Measurements from ENCODE around the gene MT1B.
A peak's percentile ranks its signal among the peaks of the same experiment; 100 is the strongest.

MT1B gene

DNA sequence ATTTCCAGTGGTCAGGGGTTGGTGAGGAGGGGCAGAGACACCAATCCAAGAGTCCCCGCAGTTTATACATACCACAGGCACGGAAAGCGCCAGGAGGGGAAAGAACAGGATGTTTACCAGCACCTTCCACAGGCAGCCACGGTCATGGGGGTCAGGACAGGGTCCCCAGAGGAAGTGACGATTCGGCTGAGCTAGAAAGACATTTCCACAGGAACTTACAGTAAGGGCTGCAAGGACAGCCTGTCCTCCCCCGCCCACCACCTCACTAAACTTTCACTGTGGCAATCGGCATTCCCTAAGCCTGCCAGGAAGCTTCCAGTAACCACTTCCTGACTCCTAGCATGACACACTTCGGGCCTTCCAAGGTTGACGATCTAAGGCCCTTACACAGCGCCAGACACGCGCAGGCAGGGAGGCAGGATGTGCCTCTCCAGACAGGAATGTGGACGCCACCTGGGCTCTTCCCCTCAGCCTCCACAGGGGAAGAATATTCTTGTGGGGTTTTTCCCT, 44.5 kb upstream of the MT1B start:
- Mint-ChIP-seq H3K9me3 (no peaks in the 10 kb centered on the region), H3K36me3 (ENCODE audit: low read depth) (no peaks in the 10 kb centered on the region), H3K27me3 (ENCODE audit: low read depth, poor library complexity) (peaks cover 57% of the 10 kb centered on the region), H3K4me3 (peak overlapping the region; percentile 11), H3K4me1 (peaks cover 63% of the 10 kb centered on the region), H3K27ac (peak overlapping the region; percentile 81)
- no peak for DNase-seq
- TF ChIP-seq, protein P1, sequence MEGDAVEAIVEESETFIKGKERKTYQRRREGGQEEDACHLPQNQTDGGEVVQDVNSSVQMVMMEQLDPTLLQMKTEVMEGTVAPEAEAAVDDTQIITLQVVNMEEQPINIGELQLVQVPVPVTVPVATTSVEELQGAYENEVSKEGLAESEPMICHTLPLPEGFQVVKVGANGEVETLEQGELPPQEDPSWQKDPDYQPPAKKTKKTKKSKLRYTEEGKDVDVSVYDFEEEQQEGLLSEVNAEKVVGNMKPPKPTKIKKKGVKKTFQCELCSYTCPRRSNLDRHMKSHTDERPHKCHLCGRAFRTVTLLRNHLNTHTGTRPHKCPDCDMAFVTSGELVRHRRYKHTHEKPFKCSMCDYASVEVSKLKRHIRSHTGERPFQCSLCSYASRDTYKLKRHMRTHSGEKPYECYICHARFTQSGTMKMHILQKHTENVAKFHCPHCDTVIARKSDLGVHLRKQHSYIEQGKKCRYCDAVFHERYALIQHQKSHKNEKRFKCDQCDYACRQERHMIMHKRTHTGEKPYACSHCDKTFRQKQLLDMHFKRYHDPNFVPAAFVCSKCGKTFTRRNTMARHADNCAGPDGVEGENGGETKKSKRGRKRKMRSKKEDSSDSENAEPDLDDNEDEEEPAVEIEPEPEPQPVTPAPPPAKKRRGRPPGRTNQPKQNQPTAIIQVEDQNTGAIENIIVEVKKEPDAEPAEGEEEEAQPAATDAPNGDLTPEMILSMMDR (IDR thresholded peaks at IDR 0.05): no peak

DNA sequence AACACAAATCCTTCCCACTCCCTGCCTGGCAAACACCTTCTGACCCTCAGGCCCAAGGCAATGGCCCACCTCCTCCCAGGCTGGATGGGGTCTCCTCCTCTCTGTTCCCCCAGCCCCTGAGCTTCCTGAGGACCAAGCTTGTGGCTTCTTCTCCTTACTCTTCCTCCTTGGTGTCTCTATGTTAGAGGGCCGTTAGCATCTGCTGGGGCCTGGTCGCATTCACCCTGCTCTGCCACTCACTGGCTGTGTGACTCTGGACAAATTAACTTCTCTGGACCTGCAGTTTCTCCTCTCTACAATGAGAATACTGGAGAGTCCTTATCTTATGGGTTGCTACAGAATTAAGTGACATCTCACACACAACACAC, 44.0 kb upstream of the MT1B start:
- DNase-seq: no peak
- Mint-ChIP-seq H3K36me3 (ENCODE audit: low read depth) (no peaks in the 10 kb centered on the region), H3K27ac (peak overlapping the region; percentile 84), H3K4me3 (peak overlapping the region; percentile 59), H3K9me3 (no peaks in the 10 kb centered on the region), H3K27me3 (ENCODE audit: low read depth, poor library complexity) (peaks cover 57% of the 10 kb centered on the region), H3K4me1 (peaks cover 63% of the 10 kb centered on the region)
- TF ChIP-seq, protein P1 (IDR thresholded peaks at IDR 0.05): no peak

- Mint-ChIP-seq H3K36me3 (ENCODE audit: low read depth) (no peaks in the 10 kb centered on the region), H3K4me3 (peak within 1 kb of the TSS; percentile 88), H3K27me3 (ENCODE audit: low read depth, poor library complexity) (peaks cover 58% of the 10 kb centered on the region), H3K27ac (peak within 1 kb of the TSS; percentile 84), H3K9me3 (no peaks in the 10 kb centered on the region), H3K4me1 (peaks cover 63% of the 10 kb centered on the region)
- DNase-seq: peak; percentile 86
- TF ChIP-seq, protein P1 (IDR thresholded peaks at IDR 0.05): no peak
These were observed 43.4 kb upstream of the MT1B start, which contains the start of gene MT2A for GRCh38 chr16:56608043-56608875. Gene MT2A (plus strand): TSS chr16:56608584. CDS start chr16:56608656, 72 bp downstream.

GRCh38 chr16:56608876-56609462, 42.7 kb upstream of the MT1B start:
- Mint-ChIP-seq H3K4me3 (peak overlapping the region; percentile 88), H3K27me3 (ENCODE audit: low read depth, poor library complexity) (peaks cover 60% of the 10 kb centered on the region), H3K9me3 (no peaks in the 10 kb centered on the region), H3K4me1 (peaks cover 59% of the 10 kb centered on the region), H3K27ac (peak overlapping the region; percentile 13), H3K36me3 (ENCODE audit: low read depth) (no peaks in the 10 kb centered on the region)
- DNase-seq: no peak
- TF ChIP-seq, protein P1 (IDR thresholded peaks at IDR 0.05): no peak

DNA sequence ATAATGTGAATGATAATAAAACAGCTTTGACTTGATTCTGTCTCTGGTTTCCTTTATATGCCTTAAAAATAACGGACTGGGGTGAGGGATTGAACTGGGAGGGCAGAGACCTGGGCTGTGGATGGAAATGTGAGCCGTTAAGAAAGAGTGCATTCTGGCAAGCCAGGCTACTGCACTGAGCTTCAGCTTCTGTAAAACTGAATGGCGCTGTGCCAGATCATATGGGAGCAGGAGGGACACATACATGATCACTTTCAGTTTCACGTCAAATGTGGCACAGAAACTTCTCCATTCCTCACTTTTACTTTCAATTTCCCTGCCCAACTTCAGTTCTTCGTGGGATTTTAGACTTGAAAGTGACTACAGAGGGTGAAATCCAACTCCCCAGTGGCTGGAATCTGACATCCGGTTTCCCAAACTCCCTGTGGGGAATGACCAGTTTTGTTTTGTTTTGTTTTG, 42.2 kb upstream of the MT1B start:
- Mint-ChIP-seq H3K4me1 (peaks cover 59% of the 10 kb centered on the region), H3K27me3 (ENCODE audit: low read depth, poor library complexity) (peaks cover 62% of the 10 kb centered on the region), H3K27ac (peak overlapping the region; percentile 13), H3K9me3 (no peaks in the 10 kb centered on the region), H3K4me3 (peak overlapping the region; percentile 88), H3K36me3 (ENCODE audit: low read depth) (no peaks in the 10 kb centered on the region)
- no peak for DNase-seq
- TF ChIP-seq, protein P1 (IDR thresholded peaks at IDR 0.05): no peak
